GM18519 (cell line): ENCODE results near the gene TIPRL.

Experiments used
- ATAC-seq: cut with Tn5 transposase; IDR thresholded peaks from one replicate; pipeline ENCODE4 v1.9.1; 2021; ENCODE audit warnings: mild to moderate bottlenecking, moderate library complexity; ENCODE audit not compliant: unreplicated experiment, low FRiP score

The TIPRL gene

DNA sequence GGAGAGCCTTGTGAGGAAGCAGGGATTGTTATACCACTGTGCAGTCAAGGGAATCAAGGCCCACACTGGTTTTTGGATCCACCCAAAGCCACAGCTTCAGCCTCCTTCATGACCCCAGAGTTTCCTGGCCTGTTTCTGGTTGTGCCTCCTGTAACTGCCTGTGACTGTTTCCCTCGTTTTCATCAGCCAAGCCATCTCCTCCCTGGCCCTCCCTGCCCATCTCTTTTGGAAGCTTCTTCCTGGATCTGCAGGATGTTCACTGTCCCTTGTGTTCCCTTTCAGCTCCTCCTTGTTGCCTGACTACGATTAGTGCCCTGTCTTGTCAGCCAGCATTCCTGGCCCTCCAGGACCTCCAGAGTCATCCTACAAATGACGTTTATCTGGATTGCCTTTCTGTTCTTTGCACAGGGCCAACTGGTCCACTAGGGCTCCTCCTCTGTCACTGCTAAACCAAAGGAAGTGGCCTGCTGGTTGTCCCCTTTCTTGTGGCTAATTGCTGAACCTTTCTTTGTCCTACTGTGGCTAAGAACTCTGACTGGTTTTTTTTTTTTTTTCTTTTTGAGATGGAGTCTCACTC lies 65.0 kb downstream of the TIPRL start:
- ATAC-seq = no peak

DNA sequence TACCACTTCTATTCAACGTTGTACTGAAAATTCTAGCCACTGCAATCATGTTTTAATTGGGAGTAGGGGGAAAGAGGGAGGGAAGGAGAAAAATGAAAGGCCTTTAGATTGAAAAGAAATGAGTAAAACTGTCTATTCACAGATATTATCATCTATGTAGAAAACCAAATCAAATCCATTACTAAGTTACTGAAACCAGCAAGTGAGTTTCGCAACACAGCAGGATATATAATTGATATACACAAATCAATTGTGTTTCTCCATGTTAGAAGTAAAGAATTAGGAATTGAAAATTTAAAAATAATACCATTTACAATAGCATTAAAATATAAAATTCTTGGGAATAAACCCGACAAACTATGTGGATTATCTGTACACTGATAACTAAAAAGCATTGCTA lies 66.3 kb downstream of the TIPRL start:
- no peak for ATAC-seq

DNA sequence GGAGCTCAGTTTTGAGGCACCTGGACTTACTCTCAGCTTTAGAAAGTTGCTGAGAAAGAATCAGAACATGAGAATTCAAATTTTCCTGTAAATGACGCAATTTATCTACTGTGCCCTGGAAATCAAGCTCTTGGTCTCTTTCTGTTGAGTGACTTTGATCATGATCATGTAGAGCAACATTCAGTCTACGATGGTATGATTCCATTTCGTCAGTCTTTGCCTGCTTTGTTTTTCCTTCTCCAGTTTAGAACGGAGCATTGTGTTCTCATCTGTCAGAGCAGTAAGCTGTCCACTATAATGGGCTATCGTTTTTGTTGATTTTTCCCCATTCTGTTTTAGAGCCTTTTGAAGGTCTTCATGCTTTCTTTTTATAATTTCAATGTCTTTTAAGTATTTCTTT lies 67.7 kb downstream of the TIPRL start:
- no peak for ATAC-seq
